ENCODE data around the gene GRIN2D. TPM values are rescaled to one million over a fixed set of nuclear protein-coding genes. Genes with fewer than 3 reads are reported as not detected.

Gene GRIN2D
- total RNA-seq, 2 experiments from 2014 or later: 0.07 TPM

GRCh38 chr19:48392860-48393558 is 459 bp upstream of the GRIN2D start:
- H3K36me3 Mint-ChIP-seq: peaks cover 6% of the 10 kb centered on the region
- peaks cover 33% of the 10 kb centered on the region for H3K4me1 Mint-ChIP-seq (ENCODE audit: low read depth)
- intact Hi-C loops (cut with micrococcal nuclease): no loop called here
- ChIA-PET POLR2A (no interaction called here), CTCF (interaction anchor here (0.7 to 1.3 kb wide), 3 partner anchors 30 to 189 kb away, joined by 3 to 4 read pairs (median 4); partner anchors contain the start of gene TMEM143)
- no peak for DNase-seq
- no peak overlapping the region for H3K27ac Mint-ChIP-seq
- no peak overlapping the region for H3K4me3 Mint-ChIP-seq
- H3K9me3 Mint-ChIP-seq: no peaks in the 10 kb centered on the region
- H3K27me3 Mint-ChIP-seq: peaks cover 33% of the 10 kb centered on the region

GRCh38 chr19:48394331-48395169 is 1.1 kb downstream of the GRIN2D start:
- Mint-ChIP-seq H3K27me3 (peaks cover 34% of the 10 kb centered on the region), H3K36me3 (no peaks in the 10 kb centered on the region), H3K9me3 (peaks cover 1% of the 10 kb centered on the region), H3K27ac (no peak overlapping the region), H3K4me1 (ENCODE audit: low read depth) (peaks cover 38% of the 10 kb centered on the region), H3K4me3 (peak overlapping the region; percentile 1)
- no peak for DNase-seq
- POLR2A ChIA-PET: no interaction called here
- CTCF ChIA-PET: interaction anchor here (1.3 kb wide), 1 partner anchor 61 kb away, joined by 4 read pairs; no protein-coding TSS in a partner anchor
- intact Hi-C loops (cut with micrococcal nuclease): loop anchor here (5.0 kb wide), 1 partner anchor 62 kb away; no protein-coding TSS in a partner anchor

GRCh38 chr19:48395170-48395455 is 1.6 kb downstream of the GRIN2D start:
- DNase-seq: no peak
- Mint-ChIP-seq H3K4me1 (ENCODE audit: low read depth) (peaks cover 39% of the 10 kb centered on the region), H3K27ac (no peak overlapping the region), H3K4me3 (no peak overlapping the region), H3K9me3 (peaks cover 2% of the 10 kb centered on the region), H3K27me3 (peaks cover 34% of the 10 kb centered on the region), H3K36me3 (no peaks in the 10 kb centered on the region)
- CTCF ChIA-PET: no interaction called here
- POLR2A ChIA-PET: no interaction called here
- intact Hi-C loops (cut with micrococcal nuclease): loop anchor here (5.0 kb wide), 1 partner anchor 63 kb away; no protein-coding TSS in a partner anchor

GRCh38 chr19:48395499-48395898 is 2.0 kb downstream of the GRIN2D start:
- Mint-ChIP-seq H3K4me1 (ENCODE audit: low read depth) (peaks cover 38% of the 10 kb centered on the region), H3K36me3 (no peaks in the 10 kb centered on the region), H3K27ac (no peak overlapping the region), H3K27me3 (peaks cover 34% of the 10 kb centered on the region), H3K4me3 (no peak overlapping the region), H3K9me3 (peaks cover 2% of the 10 kb centered on the region)
- CTCF ChIA-PET: no interaction called here
- DNase-seq: no peak
- POLR2A ChIA-PET: no interaction called here
- intact Hi-C loops (cut with micrococcal nuclease): loop anchor here (5.0 kb wide), 1 partner anchor 63 kb away; no protein-coding TSS in a partner anchor

GRCh38 chr19:48396016-48396823 is 2.8 kb downstream of the GRIN2D start:
- Mint-ChIP-seq H3K27me3 (peaks cover 34% of the 10 kb centered on the region), H3K36me3 (no peaks in the 10 kb centered on the region), H3K4me3 (no peak overlapping the region), H3K4me1 (ENCODE audit: low read depth) (peaks cover 38% of the 10 kb centered on the region), H3K9me3 (peaks cover 2% of the 10 kb centered on the region), H3K27ac (no peak overlapping the region)
- intact Hi-C loops (cut with micrococcal nuclease): loop anchor here (5.0 kb wide), 1 partner anchor 64 kb away; no protein-coding TSS in a partner anchor
- ChIA-PET CTCF (no interaction called here), POLR2A (no interaction called here)
- no peak for DNase-seq

GRCh38 chr19:48396824-48397176 is 3.3 kb downstream of the GRIN2D start:
- Mint-ChIP-seq H3K27me3 (peaks cover 34% of the 10 kb centered on the region), H3K4me3 (no peak overlapping the region), H3K4me1 (ENCODE audit: low read depth) (peaks cover 34% of the 10 kb centered on the region), H3K9me3 (peaks cover 2% of the 10 kb centered on the region), H3K36me3 (no peaks in the 10 kb centered on the region), H3K27ac (no peak overlapping the region)
- ChIA-PET CTCF (no interaction called here), POLR2A (no interaction called here)
- DNase-seq: no peak
- intact Hi-C loops (cut with micrococcal nuclease): loop anchor here (5.0 kb wide), 1 partner anchor 64 kb away; no protein-coding TSS in a partner anchor

GRCh38 chr19:48397263-48398101 is 4.0 kb downstream of the GRIN2D start:
- Mint-ChIP-seq H3K9me3 (peaks cover 2% of the 10 kb centered on the region), H3K4me1 (ENCODE audit: low read depth) (peaks cover 32% of the 10 kb centered on the region), H3K27me3 (peaks cover 34% of the 10 kb centered on the region), H3K4me3 (peak overlapping the region; percentile 76), H3K27ac (no peak overlapping the region), H3K36me3 (no peaks in the 10 kb centered on the region)
- intact Hi-C loops (cut with micrococcal nuclease): loop anchor here (1.0 to 5.0 kb wide), 4 partner anchors 17 to 222 kb away; partner anchors contain the start of genes GRWD1, RPL18 and SPHK2
- ChIA-PET POLR2A (no interaction called here), CTCF (no interaction called here)
- DNase-seq: no peak

- ChIA-PET POLR2A (no interaction called here), CTCF (no interaction called here)
- H3K36me3 Mint-ChIP-seq: no peaks in the 10 kb centered on the region
- H3K4me1 Mint-ChIP-seq (ENCODE audit: low read depth): peaks cover 32% of the 10 kb centered on the region
- H3K4me3 Mint-ChIP-seq: peak overlapping the region; percentile 76
- H3K9me3 Mint-ChIP-seq: peaks cover 2% of the 10 kb centered on the region
- H3K27ac Mint-ChIP-seq: no peak overlapping the region
- DNase-seq: no peak
- intact Hi-C loops (cut with micrococcal nuclease): loop anchor here (1.0 to 5.0 kb wide), 4 partner anchors 17 to 221 kb away; partner anchors contain the start of genes GRWD1, RPL18 and SPHK2
- H3K27me3 Mint-ChIP-seq: peaks cover 31% of the 10 kb centered on the region
These were observed 4.6 kb downstream of the GRIN2D start for GRCh38 chr19:48398102-48398374.

- Mint-ChIP-seq H3K36me3 (no peaks in the 10 kb centered on the region), H3K27ac (peak overlapping the region; percentile 29), H3K4me1 (ENCODE audit: low read depth) (peaks cover 32% of the 10 kb centered on the region), H3K27me3 (peaks cover 31% of the 10 kb centered on the region), H3K9me3 (peaks cover 2% of the 10 kb centered on the region), H3K4me3 (peak overlapping the region; percentile 76)
- peak; percentile 92 for DNase-seq
- ChIA-PET POLR2A (no interaction called here), CTCF (interaction anchor here (1.6 kb wide), 1 partner anchor 7 kb away, joined by 6 read pairs; the partner anchor contains the start of gene KDELR1)
- intact Hi-C loops (cut with micrococcal nuclease): loop anchor here (1.0 to 5.0 kb wide), 4 partner anchors 16 to 221 kb away; partner anchors contain the start of genes GRWD1, RPL18 and SPHK2
These were observed 5.1 kb downstream of the GRIN2D start for GRCh38 chr19:48398375-48399235.

- Mint-ChIP-seq H3K9me3 (peaks cover 2% of the 10 kb centered on the region), H3K4me3 (no peak overlapping the region), H3K27ac (no peak overlapping the region), H3K27me3 (peaks cover 21% of the 10 kb centered on the region), H3K36me3 (no peaks in the 10 kb centered on the region), H3K4me1 (ENCODE audit: low read depth) (peaks cover 23% of the 10 kb centered on the region)
- peak; percentile 51 for DNase-seq
- ChIA-PET POLR2A (no interaction called here), CTCF (interaction anchor here (0.8 to 1.6 kb wide), 2 partner anchors 9 to 14 kb away, joined by 3 to 6 read pairs; partner anchors contain the start of gene KDELR1)
- intact Hi-C loops (cut with micrococcal nuclease): no loop called here
These were observed 6.7 kb downstream of the GRIN2D start for GRCh38 chr19:48400018-48400742.

Data from activated CD4-positive, alpha-beta memory T cell treated with anti-CD3 and anti-CD28 coated beads for 36 hours (primary cell).